Esophagus squamous epithelium (tissue), 4 donors: ENCODE results near the gene COL1A2.

Experiments
- POLR2A ChIP-seq, 4 donors: fragments of 450-650 bp; IDR thresholded peaks; one replicate each; pipeline ENCODE4 v1.6.1; 2017; ENCODE audit warnings: antibody characterized with exemption in 4 of 4, mild to moderate bottlenecking in 4 of 4, moderate library complexity in 3 of 4
- TF ChIP-seq, protein P1 (sequence below), 6 experiments: fragments of 450-650 bp in 4 of 6; fragments of 200-600 bp in 2 of 6; sonication (generic) in 2 of 6; IDR thresholded peaks; one replicate each; pipeline ENCODE4 v1.5.1; 2016 to 2019; ENCODE audit warnings: antibody characterized with exemption in 6 of 6, mild to moderate bottlenecking in 4 of 6, moderate library complexity in 4 of 6

DNA sequence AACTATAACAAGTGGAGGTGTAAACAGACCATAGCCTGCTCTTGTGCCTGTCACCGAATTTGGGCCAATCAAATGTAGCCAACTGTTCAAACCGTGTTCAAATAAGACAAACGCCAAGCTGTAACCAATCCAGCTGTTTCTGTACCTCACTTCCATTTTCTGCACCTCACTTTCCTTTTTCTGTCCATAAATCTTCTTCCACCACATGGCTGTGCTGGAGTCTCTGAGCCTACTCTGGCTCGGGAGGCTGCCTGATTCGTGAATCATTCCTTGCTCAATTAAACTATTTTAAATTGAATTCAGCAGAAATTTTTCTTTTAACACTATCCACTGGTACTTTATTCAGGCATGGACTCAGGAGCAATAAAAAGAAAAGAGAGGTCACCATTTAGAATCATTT, 29.9 kb upstream of the COL1A2 start:
- TF ChIP-seq, protein P1, sequence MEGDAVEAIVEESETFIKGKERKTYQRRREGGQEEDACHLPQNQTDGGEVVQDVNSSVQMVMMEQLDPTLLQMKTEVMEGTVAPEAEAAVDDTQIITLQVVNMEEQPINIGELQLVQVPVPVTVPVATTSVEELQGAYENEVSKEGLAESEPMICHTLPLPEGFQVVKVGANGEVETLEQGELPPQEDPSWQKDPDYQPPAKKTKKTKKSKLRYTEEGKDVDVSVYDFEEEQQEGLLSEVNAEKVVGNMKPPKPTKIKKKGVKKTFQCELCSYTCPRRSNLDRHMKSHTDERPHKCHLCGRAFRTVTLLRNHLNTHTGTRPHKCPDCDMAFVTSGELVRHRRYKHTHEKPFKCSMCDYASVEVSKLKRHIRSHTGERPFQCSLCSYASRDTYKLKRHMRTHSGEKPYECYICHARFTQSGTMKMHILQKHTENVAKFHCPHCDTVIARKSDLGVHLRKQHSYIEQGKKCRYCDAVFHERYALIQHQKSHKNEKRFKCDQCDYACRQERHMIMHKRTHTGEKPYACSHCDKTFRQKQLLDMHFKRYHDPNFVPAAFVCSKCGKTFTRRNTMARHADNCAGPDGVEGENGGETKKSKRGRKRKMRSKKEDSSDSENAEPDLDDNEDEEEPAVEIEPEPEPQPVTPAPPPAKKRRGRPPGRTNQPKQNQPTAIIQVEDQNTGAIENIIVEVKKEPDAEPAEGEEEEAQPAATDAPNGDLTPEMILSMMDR (IDR thresholded peaks at IDR 0.05): no peak
- TF ChIP-seq POLR2A (IDR thresholded peaks at IDR 0.05): no peak
